PC-9 (cell line): ENCODE results near the gene SUB1. TPM values are rescaled to one million over a fixed set of nuclear protein-coding genes. Genes with fewer than 3 reads are reported as not detected.

ENCODE experiments used
- BruUV-seq: library from RNA; stranded (reverse); fragments of 400-500 nt; replicated peaks from 2 replicates; lab custom pipeline; 2021; lab: Mats Ljungman, UMichigan
- CTCF ChIA-PET: fragments of 300-600 bp; sonication (Branson Sonifier 250); formaldehyde crosslinking; loops from one replicate; lab custom pipeline; 2022; ENCODE audit warnings: antibody characterized with exemption; lab: Charles Lee
- POLR2A ChIA-PET: fragments of 300-600 bp; sonication (Branson Sonifier 250); formaldehyde crosslinking; loops from one replicate; lab custom pipeline; 2022; ENCODE audit warnings: antibody characterized with exemption; ENCODE audit not compliant: unreplicated experiment; lab: Charles Lee
- DNase-seq, 2 experiments: peaks; one replicate each; pipeline versions ENCODE4 v3.0.0 to v3.0.0-alpha.2; 2015 to 2022; ENCODE audit warnings: mixed read lengths in 1 of 2
- H2AFZ ChIP-seq: fragments of 200-600 bp; sonication (generic); 2 replicates; pipeline ENCODE4 v1.8.1; 2017; ENCODE audit warnings: antibody characterized with exemption
- H3F3A ChIP-seq: fragments of 200-600 bp; sonication (generic); 2 replicates; pipeline ENCODE4 v1.8.1; 2017; ENCODE audit warnings: antibody characterized with exemption, mild to moderate bottlenecking, low read depth; ENCODE audit not compliant: insufficient read depth
- H3K27ac ChIP-seq: fragments of 200-600 bp; sonication (generic); 2 replicates; pipeline ENCODE4 v1.6.1; 2016; ENCODE audit warnings: mixed run types
- H3K27me3 ChIP-seq: fragments of 200-600 bp; sonication (generic); 2 replicates; pipeline ENCODE4 v1.6.1; 2016; ENCODE audit warnings: low read depth, mixed run types; ENCODE audit not compliant: insufficient read depth
- H3K36me3 ChIP-seq: fragments of 200-600 bp; sonication (generic); 2 replicates; pipeline ENCODE4 v1.6.1; 2016; ENCODE audit warnings: low read depth, mixed run types
- H3K4me1 ChIP-seq: fragments of 200-600 bp; sonication (generic); replicated peaks from 2 replicates; pipeline ENCODE4 v1.6.1; 2016; ENCODE audit warnings: mixed run types; ENCODE audit not compliant: insufficient read depth
- H3K4me2 ChIP-seq: fragments of 200-600 bp; sonication (generic); 2 replicates; pipeline ENCODE4 v1.6.1; 2017; ENCODE audit warnings: mixed run types
- H3K4me3 ChIP-seq: fragments of 200-600 bp; sonication (generic); 2 replicates; pipeline ENCODE4 v1.6.1; 2016; ENCODE audit warnings: mixed run types
- H3K79me2 ChIP-seq: fragments of 200-600 bp; sonication (generic); 2 replicates; pipeline ENCODE4 v1.6.1; 2017; ENCODE audit warnings: low read depth, mixed run types
- H3K9me2 ChIP-seq: fragments of 200-600 bp; sonication (generic); 2 replicates; pipeline ENCODE4 v1.8.1; 2017; ENCODE audit warnings: mild to moderate bottlenecking; ENCODE audit not compliant: insufficient read depth
- H3K9me3 ChIP-seq: fragments of 200-600 bp; sonication (generic); 2 replicates; pipeline ENCODE4 v1.8.1; 2016; ENCODE audit warnings: low read depth; ENCODE audit not compliant: insufficient read depth
- H4K20me1 ChIP-seq: fragments of 200-600 bp; sonication (generic); 2 replicates; pipeline ENCODE4 v1.8.1; 2017; ENCODE audit not compliant: insufficient read depth
- CTCF ChIP-seq: fragments of 200-600 bp; sonication (generic); conservative IDR thresholded peaks from 2 replicates; pipeline ENCODE4 v1.6.1; 2017; ENCODE audit warnings: mixed run types, antibody characterized with exemption, mild to moderate bottlenecking, moderate library complexity
- EZH2 ChIP-seq: fragments of 200-600 bp; sonication (generic); IDR thresholded peaks from 2 replicates; pipeline ENCODE4 v1.8.0; 2017; ENCODE audit warnings: antibody characterized with exemption, low read depth
- intact Hi-C: fragments of 100-400 bp; cut with micrococcal nuclease; formaldehyde crosslinking; loops from one replicate; pipeline ENCODE4 v1.10.0; 2022; ENCODE audit not compliant: unreplicated experiment
- total RNA-seq: library from RNA; stranded (reverse); gene quantifications from 2 replicates; pipeline ENCODE4 v1.2.3, GENCODE V29; 2021

The SUB1 gene
- total RNA-seq, 1 experiment from 2014 or later, result 328 TPM

- Histone ChIP-seq H3K9me2 (no peaks in the 10 kb centered on the region), H3K9me3 (no peaks in the 10 kb centered on the region), H3K4me1 (peaks cover 21% of the 10 kb centered on the region), H2AFZ (no peak overlapping the region), H3K27ac (no peak overlapping the region), H3K4me3 (no peak overlapping the region), H3F3A (peaks cover 11% of the 10 kb centered on the region), H3K4me2 (no peak overlapping the region), H3K36me3 (no peaks in the 10 kb centered on the region), H4K20me1 (no peaks in the 10 kb centered on the region), H3K27me3 (no peaks in the 10 kb centered on the region), H3K79me2 (no peaks in the 10 kb centered on the region)
- intact Hi-C loops, result no loop called here
- DNase-seq, result peak in 1 of 2 experiments; percentile 22
- BruUV-seq, result no TSS peak
- no peak for TF ChIP-seq EZH2
- TF ChIP-seq CTCF, result no peak
- POLR2A ChIA-PET, result no interaction called here
- CTCF ChIA-PET, result interaction anchor here (0.6 kb wide), 1 partner anchor 71 kb away, joined by 3 read pairs; no protein-coding TSS in a partner anchor
Observed at GRCh38 chr5:32638309-32638708, 53.0 kb downstream of the SUB1 start.

- no TSS peak for BruUV-seq
- peak; percentile 46 to 75 for DNase-seq
- Histone ChIP-seq H3F3A (peaks cover 11% of the 10 kb centered on the region), H3K79me2 (no peaks in the 10 kb centered on the region), H3K27ac (no peak overlapping the region), H3K27me3 (no peaks in the 10 kb centered on the region), H3K4me1 (peaks cover 22% of the 10 kb centered on the region), H2AFZ (no peak overlapping the region), H3K9me3 (no peaks in the 10 kb centered on the region), H3K4me3 (no peak overlapping the region), H4K20me1 (no peaks in the 10 kb centered on the region), H3K36me3 (no peaks in the 10 kb centered on the region), H3K4me2 (no peak overlapping the region), H3K9me2 (no peaks in the 10 kb centered on the region)
- ChIA-PET CTCF (no interaction called here), POLR2A (no interaction called here)
- intact Hi-C loops, result loop anchor here (5.0 kb wide), 1 partner anchor 542 kb away; no protein-coding TSS in a partner anchor
- TF ChIP-seq EZH2 (no peak), CTCF (no peak)
Observed at GRCh38 chr5:32639943-32640342, 54.6 kb downstream of the SUB1 start.

GRCh38 chr5:32642276-32643002 lies 57.1 kb downstream of the SUB1 start:
- peak overlapping the region; percentile 54 for H3K4me2 ChIP-seq
- ChIA-PET POLR2A (no interaction called here), CTCF (interaction anchor here (0.7 kb wide), 1 partner anchor 29 kb away, joined by 3 read pairs; no protein-coding TSS in a partner anchor)
- H3K9me3 ChIP-seq, result no peaks in the 10 kb centered on the region
- no peaks in the 10 kb centered on the region for H3K36me3 ChIP-seq
- H3K4me1 ChIP-seq, result peaks cover 22% of the 10 kb centered on the region
- H3F3A ChIP-seq, result peaks cover 11% of the 10 kb centered on the region
- intact Hi-C loops, result loop anchor here (2.0 to 5.0 kb wide), 3 partner anchors 64 to 540 kb away; no protein-coding TSS in a partner anchor
- TF ChIP-seq CTCF (no peak), EZH2 (no peak)
- H3K27ac ChIP-seq, result peak overlapping the region; percentile 39
- no peak overlapping the region for H2AFZ ChIP-seq
- H3K79me2 ChIP-seq, result no peaks in the 10 kb centered on the region
- no TSS peak for BruUV-seq
- H3K4me3 ChIP-seq, result peak overlapping the region; percentile 28
- no peaks in the 10 kb centered on the region for H3K9me2 ChIP-seq
- H3K27me3 ChIP-seq, result no peaks in the 10 kb centered on the region
- peak in 1 of 2 experiments; percentile 79 for DNase-seq
- H4K20me1 ChIP-seq, result no peaks in the 10 kb centered on the region
